C4-2B (cell line): ENCODE measurements around the gene MINDY4.

Source experiments
- H3K27ac ChIP-seq: fragments of 450-650 bp; 2 replicates; pipeline ENCODE4 v1.5.1; 2017
- CTCF ChIP-seq: fragments of 450-650 bp; conservative IDR thresholded peaks from 2 replicates; pipeline ENCODE4 v1.5.1; 2017; ENCODE audit warnings: mild to moderate bottlenecking
- ZFX ChIP-seq: fragments of 450-650 bp; IDR thresholded peaks from 2 replicates; pipeline ENCODE4 v1.6.1; 2017

MINDY4 gene

GRCh38 chr7:30918676-30919075 is 147.5 kb downstream of the MINDY4 start:
- TF ChIP-seq CTCF, result no peak
- no peak for TF ChIP-seq ZFX

GRCh38 chr7:30920021-30920583 is 148.9 kb downstream of the MINDY4 start:
- H3K27ac ChIP-seq, result no peak overlapping the region
- TF ChIP-seq CTCF, result no peak
- no peak for TF ChIP-seq ZFX

More at GRCh38 chr7:30918676-30919075, 147.5 kb downstream of the MINDY4 start:
- H3K27ac ChIP-seq, result no peak overlapping the region

GRCh38 chr7:30920584-30921539 is 149.6 kb downstream of the MINDY4 start:
- TF ChIP-seq ZFX, result no peak
- TF ChIP-seq CTCF, result no peak

GRCh38 chr7:30921540-30922401 is 150.6 kb downstream of the MINDY4 start:
- TF ChIP-seq ZFX, result no peak
- no peak for TF ChIP-seq CTCF
- no peak overlapping the region for H3K27ac ChIP-seq

More at GRCh38 chr7:30920584-30921539, 149.6 kb downstream of the MINDY4 start:
- H3K27ac ChIP-seq, result no peak overlapping the region

- H3K27ac ChIP-seq, result no peak overlapping the region
- TF ChIP-seq CTCF (no peak), ZFX (no peak)
Measured at GRCh38 chr7:30922596-30922995, 151.4 kb downstream of the MINDY4 start.

- no peak overlapping the region for H3K27ac ChIP-seq
- TF ChIP-seq ZFX (no peak), CTCF (no peak)
Measured at GRCh38 chr7:30923009-30923773, 152.0 kb downstream of the MINDY4 start.
